Natural killer cell (primary cell): ENCODE measurements around the gene SFXN2. TPM values are rescaled to one million over a fixed set of nuclear protein-coding genes. Genes with fewer than 3 reads are reported as not detected.

Source experiments
- ATAC-seq, 3 donors: fragments of 150-1000 bp in 2 of 3; fragments of 200-7000 bp in 1 of 3; cut with Tn5 transposase; 1 replicate in 1 of 3; 2 replicates in 2 of 3; pipeline ENCODE4 v1.10.0; 2021; ENCODE audit warnings: mild to moderate bottlenecking in 2 of 3, moderate library complexity in 2 of 3
- DNase-seq, 2 donors: peaks; one replicate each; pipeline versions ENCODE4 v3.0.0 to v3.0.0-alpha.2; 2013 to 2021; ENCODE audit warnings: mixed read lengths in 1 of 2
- H3K27ac ChIP-seq: one replicate; pipeline ENCODE4 v1.5.1; 2013; ENCODE audit warnings: mild to moderate bottlenecking, low read length
- H3K27me3 ChIP-seq: one replicate; pipeline ENCODE4 v1.6.1; 2013; ENCODE audit warnings: low read length; ENCODE audit not compliant: control insufficient read depth, insufficient read depth
- H3K36me3 ChIP-seq: one replicate; pipeline ENCODE4 v1.6.1; 2013; ENCODE audit warnings: low read length; ENCODE audit not compliant: control insufficient read depth, insufficient read depth
- H3K4me1 ChIP-seq: one replicate; pipeline ENCODE4 v1.6.1; 2013; ENCODE audit warnings: low read length; ENCODE audit not compliant: control insufficient read depth, insufficient read depth
- H3K4me3 ChIP-seq: one replicate; pipeline ENCODE4 v1.5.1; 2013; ENCODE audit warnings: low read length
- H3K9me3 ChIP-seq: one replicate; pipeline ENCODE4 v1.6.1; 2013; ENCODE audit warnings: low read length; ENCODE audit not compliant: control insufficient read depth, insufficient read depth
- H3K27ac Mint-ChIP-seq, 2 donors: one replicate each; pipeline ENCODE4 v1.8.0; 2022; ENCODE audit warnings: mild to moderate bottlenecking in 2 of 2, mixed read lengths in 2 of 2, moderate library complexity in 1 of 2
- H3K27me3 Mint-ChIP-seq, 2 donors: one replicate each; pipeline ENCODE4 v1.8.0; 2022; ENCODE audit warnings: low read depth in 2 of 2, mixed read lengths in 2 of 2
- H3K36me3 Mint-ChIP-seq: one replicate; pipeline ENCODE4 v1.8.0; 2022; ENCODE audit warnings: mixed read lengths
- H3K4me1 Mint-ChIP-seq, 2 donors: one replicate each; pipeline ENCODE4 v1.8.0; 2022; ENCODE audit warnings: mixed read lengths in 2 of 2
- H3K4me3 Mint-ChIP-seq: one replicate; pipeline ENCODE4 v1.8.0; 2022; ENCODE audit warnings: mild to moderate bottlenecking, moderate library complexity, mixed read lengths
- H3K9me3 Mint-ChIP-seq, 2 donors: one replicate each; pipeline ENCODE4 v1.8.0; 2022; ENCODE audit warnings: mixed read lengths in 2 of 2
- WGBS: methylation state at CpG from one replicate; pipeline ENCODE4 v1.1.7; 2013; ENCODE audit warnings: missing lambda C conversion rate; ENCODE audit not compliant: insufficient coverage; 5-methylcytosine and 5-hydroxymethylcytosine counted together
- intact Hi-C: fragments of 100-400 bp; cut with micrococcal nuclease; formaldehyde crosslinking; loops from one replicate; pipeline ENCODE4 v1.14.2; 2022
- total RNA-seq, 4 donors: library from RNA; stranded (reverse); fragments of 120-200 nt in 1 of 4; gene quantifications; one replicate each; pipeline versions ENCODE4 v1.2.3 to v1.2.4, GENCODE V29; 2013 to 2022
- TF ChIP-seq, protein P1 (sequence below): fragments of 200-600 bp; IDR thresholded peaks from one replicate; pipeline ENCODE4 v1.8.0; 2022; ENCODE audit warnings: antibody characterized with exemption

SFXN2 gene
- total RNA-seq, 3 donors from 2014 or later (not counting 1 experiment from before 2014, with no cell fraction given): 4.8 to 8.0 (median 5.1) TPM

DNA sequence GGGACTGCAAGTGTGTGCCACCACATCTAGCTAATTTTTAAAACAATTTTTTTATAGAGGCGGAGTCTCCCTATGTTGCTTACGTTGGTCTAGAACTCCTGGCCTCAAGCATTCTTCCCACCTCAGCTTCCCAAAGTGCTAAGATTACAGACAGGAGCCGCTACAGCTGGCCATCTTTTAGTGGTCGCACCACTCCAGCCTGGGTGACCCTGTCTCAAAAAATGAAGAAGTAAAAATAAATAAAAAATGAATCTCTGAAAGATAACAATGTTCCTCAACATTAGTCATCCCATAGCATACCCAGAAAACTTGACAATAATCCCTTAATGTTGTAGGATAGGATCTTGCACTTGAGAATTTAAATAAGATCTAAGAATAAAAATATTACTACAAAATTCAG is 47.5 kb downstream of the SFXN2 start:
- Histone ChIP-seq H3K27me3 (no peaks in the 10 kb centered on the region), H3K36me3 (peaks cover 3% of the 10 kb centered on the region), H3K27ac (no peak overlapping the region), H3K4me3 (no peak overlapping the region), H3K4me1 (peaks cover 6% of the 10 kb centered on the region), H3K9me3 (no peaks in the 10 kb centered on the region)
- H3K27ac Mint-ChIP-seq: peak overlapping the region in 1 of 2 donors; percentile 58
- no peaks in the 10 kb centered on the region for H3K36me3 Mint-ChIP-seq
- intact Hi-C loops: no loop called here
- TF ChIP-seq, protein P1, sequence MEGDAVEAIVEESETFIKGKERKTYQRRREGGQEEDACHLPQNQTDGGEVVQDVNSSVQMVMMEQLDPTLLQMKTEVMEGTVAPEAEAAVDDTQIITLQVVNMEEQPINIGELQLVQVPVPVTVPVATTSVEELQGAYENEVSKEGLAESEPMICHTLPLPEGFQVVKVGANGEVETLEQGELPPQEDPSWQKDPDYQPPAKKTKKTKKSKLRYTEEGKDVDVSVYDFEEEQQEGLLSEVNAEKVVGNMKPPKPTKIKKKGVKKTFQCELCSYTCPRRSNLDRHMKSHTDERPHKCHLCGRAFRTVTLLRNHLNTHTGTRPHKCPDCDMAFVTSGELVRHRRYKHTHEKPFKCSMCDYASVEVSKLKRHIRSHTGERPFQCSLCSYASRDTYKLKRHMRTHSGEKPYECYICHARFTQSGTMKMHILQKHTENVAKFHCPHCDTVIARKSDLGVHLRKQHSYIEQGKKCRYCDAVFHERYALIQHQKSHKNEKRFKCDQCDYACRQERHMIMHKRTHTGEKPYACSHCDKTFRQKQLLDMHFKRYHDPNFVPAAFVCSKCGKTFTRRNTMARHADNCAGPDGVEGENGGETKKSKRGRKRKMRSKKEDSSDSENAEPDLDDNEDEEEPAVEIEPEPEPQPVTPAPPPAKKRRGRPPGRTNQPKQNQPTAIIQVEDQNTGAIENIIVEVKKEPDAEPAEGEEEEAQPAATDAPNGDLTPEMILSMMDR: no peak
- no peaks in the 10 kb centered on the region for H3K27me3 Mint-ChIP-seq
- DNase-seq (no peak), ATAC-seq (no peak)
- H3K4me1 Mint-ChIP-seq: peaks cover 54 to 57% of the 10 kb centered on the region in 2 donors
- no peak overlapping the region for H3K4me3 Mint-ChIP-seq
- H3K9me3 Mint-ChIP-seq: peaks cover 0 to 3% of the 10 kb centered on the region in 2 donors
- 100% methylated on average over 3 of the region's 4 CpGs for WGBS

DNA sequence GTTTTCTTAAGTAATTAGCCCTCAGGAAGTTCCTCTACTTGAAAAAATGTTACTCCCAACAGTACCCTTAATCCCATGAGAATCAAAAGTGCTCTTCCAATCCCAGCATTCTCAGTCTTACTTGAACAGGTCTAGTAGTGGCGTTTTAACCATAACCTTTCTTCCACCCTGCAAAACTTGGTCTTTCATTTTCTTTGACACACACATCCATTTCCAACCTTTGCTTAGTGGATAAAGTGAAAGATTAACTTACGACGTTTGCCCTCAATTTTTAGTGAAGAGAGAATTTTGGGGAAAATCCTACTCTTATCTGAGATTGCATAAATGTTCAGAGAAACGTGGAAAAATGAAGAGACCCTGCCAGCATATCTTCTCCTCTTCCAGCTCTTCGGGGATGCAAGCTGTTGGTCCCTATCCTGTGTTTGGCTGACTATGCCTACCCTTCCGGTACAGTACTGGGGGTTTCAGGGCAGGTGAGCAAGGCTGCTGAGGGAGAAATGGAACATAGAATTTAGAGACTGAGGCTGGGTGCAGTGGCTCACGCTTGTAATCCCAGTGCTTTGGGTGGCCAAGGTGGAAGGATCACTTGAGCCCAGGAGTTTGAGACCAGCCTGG is 48.1 kb downstream of the SFXN2 start:
- Histone ChIP-seq H3K4me1 (peaks cover 8% of the 10 kb centered on the region), H3K4me3 (no peak overlapping the region), H3K27me3 (no peaks in the 10 kb centered on the region), H3K36me3 (peaks cover 3% of the 10 kb centered on the region), H3K27ac (no peak overlapping the region), H3K9me3 (no peaks in the 10 kb centered on the region)
- intact Hi-C loops: no loop called here
- no peak overlapping the region for H3K4me3 Mint-ChIP-seq
- TF ChIP-seq, protein P1: no peak
- WGBS: 97% methylated on average over 5 of the region's 7 CpGs
- H3K27ac Mint-ChIP-seq: peak overlapping the region in 1 of 2 donors; percentile 58
- H3K27me3 Mint-ChIP-seq: no peaks in the 10 kb centered on the region
- H3K36me3 Mint-ChIP-seq: no peaks in the 10 kb centered on the region
- ATAC-seq (no peak), DNase-seq (no peak)
- peaks cover 0 to 3% of the 10 kb centered on the region in 2 donors for H3K9me3 Mint-ChIP-seq
- H3K4me1 Mint-ChIP-seq: peaks cover 55 to 62% of the 10 kb centered on the region in 2 donors

DNA sequence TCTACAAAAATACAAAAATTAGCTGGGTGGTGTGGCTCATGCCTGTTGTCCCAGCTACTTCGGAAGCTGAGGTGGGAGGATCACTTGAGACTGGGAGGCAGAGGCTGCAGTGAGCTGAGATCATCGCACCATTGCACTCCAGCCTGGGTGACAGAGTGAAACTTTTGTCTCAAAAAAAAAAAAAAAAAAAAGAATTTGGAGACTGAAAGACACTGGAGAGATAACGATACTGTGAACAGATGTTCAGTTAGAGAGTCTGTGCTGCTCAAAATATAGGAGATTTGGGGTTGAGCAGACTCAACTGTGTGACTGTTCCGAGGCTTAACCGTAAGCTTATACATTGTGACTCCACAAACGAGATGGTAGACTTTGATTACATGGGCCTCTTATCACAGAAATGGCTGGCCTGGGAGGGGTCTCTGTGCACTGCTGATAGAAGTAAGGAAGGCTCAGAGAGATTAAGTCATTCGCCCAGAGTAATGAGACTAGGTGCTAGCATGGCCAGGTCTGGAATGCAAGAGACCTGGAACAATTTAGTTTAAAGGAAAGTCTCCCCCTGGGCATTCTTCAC is 48.7 kb downstream of the SFXN2 start:
- H3K27ac Mint-ChIP-seq: peak overlapping the region in 1 of 2 donors; percentile 58
- no peak overlapping the region for H3K4me3 Mint-ChIP-seq
- WGBS: 94% methylated on average over 7 of the region's 7 CpGs
- no peaks in the 10 kb centered on the region for H3K27me3 Mint-ChIP-seq
- no peak for DNase-seq
- H3K9me3 Mint-ChIP-seq: peaks cover 0 to 3% of the 10 kb centered on the region in 2 donors
- Histone ChIP-seq H3K27ac (no peak overlapping the region), H3K36me3 (peaks cover 3% of the 10 kb centered on the region), H3K4me1 (peaks cover 6% of the 10 kb centered on the region), H3K4me3 (no peak overlapping the region), H3K9me3 (no peaks in the 10 kb centered on the region), H3K27me3 (no peaks in the 10 kb centered on the region)
- TF ChIP-seq, protein P1: no peak
- no peak for ATAC-seq
- intact Hi-C loops: no loop called here
- peaks cover 58 to 67% of the 10 kb centered on the region in 2 donors for H3K4me1 Mint-ChIP-seq
- no peaks in the 10 kb centered on the region for H3K36me3 Mint-ChIP-seq
